Fibroblast of villous mesenchyme (primary cell): ENCODE results near the gene CTNNA3. TPM values are rescaled to one million over a fixed set of nuclear protein-coding genes. Genes with fewer than 3 reads are reported as not detected.

ENCODE experiments used
- DNase-seq: peaks from one replicate; pipeline ENCODE4 v3.0.0-alpha.2; 2010; ENCODE audit warnings: low read depth
- H3K4me3 ChIP-seq: 2 replicates; pipeline ENCODE4 v1.5.1; 2011; ENCODE audit warnings: low read depth, mild to moderate bottlenecking, low read length
- total RNA-seq: library from RNA; depleted of rRNA; stranded (reverse); fragments of >200 nt; gene quantifications from 2 replicates; pipeline ENCODE4 v1.2.3, GENCODE V29; 2012
- TF ChIP-seq, protein P1 (sequence below): IDR thresholded peaks from 2 replicates; pipeline ENCODE4 v1.5.1; 2012; ENCODE audit warnings: low read depth, mild to moderate bottlenecking, low read length; ENCODE audit not compliant: insufficient read depth

The CTNNA3 gene
- total RNA-seq, 1 donor: not detected

DNA sequence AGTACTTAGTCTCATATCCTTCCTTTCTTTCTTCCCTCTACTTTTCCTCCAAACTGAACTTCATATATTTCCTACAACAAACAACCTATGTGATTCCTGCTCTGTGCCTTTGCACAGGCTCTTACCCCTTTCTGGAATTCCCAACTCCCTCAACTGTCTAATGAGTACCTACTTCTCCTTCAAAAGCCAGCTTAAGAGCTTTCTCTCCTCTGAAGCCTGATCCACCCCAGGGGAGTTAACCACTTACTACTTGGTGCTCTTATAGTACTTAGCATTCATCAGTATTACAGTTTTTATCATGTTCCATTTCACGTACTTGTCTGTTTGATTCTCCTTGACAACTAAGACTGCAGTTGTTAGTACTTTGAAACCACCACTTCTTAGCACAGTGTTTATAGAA lies 524.0 kb downstream of the CTNNA3 start:
- no peak overlapping the region for H3K4me3 ChIP-seq
- no peak for DNase-seq
- TF ChIP-seq, protein P1, sequence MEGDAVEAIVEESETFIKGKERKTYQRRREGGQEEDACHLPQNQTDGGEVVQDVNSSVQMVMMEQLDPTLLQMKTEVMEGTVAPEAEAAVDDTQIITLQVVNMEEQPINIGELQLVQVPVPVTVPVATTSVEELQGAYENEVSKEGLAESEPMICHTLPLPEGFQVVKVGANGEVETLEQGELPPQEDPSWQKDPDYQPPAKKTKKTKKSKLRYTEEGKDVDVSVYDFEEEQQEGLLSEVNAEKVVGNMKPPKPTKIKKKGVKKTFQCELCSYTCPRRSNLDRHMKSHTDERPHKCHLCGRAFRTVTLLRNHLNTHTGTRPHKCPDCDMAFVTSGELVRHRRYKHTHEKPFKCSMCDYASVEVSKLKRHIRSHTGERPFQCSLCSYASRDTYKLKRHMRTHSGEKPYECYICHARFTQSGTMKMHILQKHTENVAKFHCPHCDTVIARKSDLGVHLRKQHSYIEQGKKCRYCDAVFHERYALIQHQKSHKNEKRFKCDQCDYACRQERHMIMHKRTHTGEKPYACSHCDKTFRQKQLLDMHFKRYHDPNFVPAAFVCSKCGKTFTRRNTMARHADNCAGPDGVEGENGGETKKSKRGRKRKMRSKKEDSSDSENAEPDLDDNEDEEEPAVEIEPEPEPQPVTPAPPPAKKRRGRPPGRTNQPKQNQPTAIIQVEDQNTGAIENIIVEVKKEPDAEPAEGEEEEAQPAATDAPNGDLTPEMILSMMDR: no peak

DNA sequence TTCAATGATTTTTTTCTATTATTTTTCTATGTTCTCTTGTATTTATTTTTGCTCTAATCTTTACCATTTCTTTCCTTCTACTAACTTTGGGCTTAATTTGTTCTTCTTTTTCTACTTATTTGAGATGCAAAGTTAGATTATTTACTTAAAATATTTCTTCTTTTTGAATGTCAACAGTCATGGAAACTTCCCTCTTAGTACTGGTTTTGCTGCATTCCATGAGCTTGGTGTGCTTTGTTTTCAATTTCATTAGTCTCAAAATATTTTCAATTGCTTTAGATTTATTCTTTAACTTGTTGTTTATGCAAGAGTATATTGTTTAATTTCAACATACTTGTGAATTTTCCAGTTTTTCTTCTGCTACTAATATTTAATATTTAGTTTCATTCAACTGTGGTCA lies 539.8 kb downstream of the CTNNA3 start:
- no peak for DNase-seq
- TF ChIP-seq, protein P1: no peak
- no peak overlapping the region for H3K4me3 ChIP-seq

DNA sequence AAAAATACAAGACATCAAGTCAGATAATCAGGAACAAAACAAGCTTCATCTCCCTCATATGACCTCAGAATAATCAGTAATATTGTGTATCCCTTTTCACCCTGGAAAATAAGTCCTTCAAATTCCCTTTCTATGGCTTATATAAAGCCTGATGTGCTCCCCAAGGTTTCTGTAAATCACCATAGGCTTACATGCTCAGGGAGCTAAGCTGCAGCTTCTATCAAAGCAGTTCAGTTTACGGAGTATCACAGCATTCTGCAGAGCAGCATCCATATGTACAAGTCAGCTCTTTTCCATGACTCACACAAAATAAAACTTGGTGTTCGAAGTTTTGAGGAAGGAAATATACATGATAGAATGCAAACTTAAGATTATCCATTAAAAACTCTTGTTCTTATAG lies 544.5 kb downstream of the CTNNA3 start:
- no peak overlapping the region for H3K4me3 ChIP-seq
- DNase-seq: no peak
- TF ChIP-seq, protein P1: no peak

DNA sequence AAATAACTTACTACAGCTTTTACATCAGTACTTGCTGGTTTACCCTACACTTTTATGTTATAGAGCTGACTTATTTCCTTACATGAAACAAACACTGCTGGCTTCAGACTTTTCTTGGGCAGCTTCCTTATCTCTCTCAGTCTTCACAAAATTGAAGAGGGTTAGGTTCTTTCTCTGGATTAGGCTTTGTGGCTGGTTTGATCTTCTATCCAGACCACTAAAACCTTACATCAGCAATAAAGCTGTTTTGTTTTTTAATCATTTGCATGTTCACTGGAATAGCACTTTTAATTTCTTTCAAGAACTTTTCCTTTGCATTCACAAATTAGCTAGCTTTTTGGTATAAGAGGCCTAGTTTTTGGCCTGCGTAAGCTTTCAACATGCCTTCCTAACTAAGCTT lies 551.5 kb downstream of the CTNNA3 start:
- no peak for DNase-seq
- TF ChIP-seq, protein P1: no peak

DNA sequence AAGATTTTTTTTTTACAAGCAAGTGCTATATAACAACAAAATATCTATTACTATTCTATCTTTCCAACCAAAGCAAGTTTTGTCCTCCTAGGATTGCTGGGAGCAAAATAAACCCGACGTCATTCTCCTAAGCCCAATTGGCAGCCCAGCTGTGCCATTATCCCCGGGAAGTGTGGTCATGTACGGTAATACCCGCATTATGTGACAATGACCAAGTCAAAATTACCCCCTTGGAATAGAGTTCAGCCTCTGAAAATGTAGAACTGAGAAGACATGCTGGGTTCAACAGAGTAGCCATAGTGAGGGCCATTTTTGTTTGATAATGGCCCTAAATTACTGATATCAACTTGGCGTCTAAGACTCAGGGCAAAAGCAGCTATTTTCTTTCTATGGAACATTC lies 554.7 kb downstream of the CTNNA3 start:
- H3K4me3 ChIP-seq: no peak overlapping the region
- no peak for DNase-seq
- TF ChIP-seq, protein P1: no peak

More for the DNA sequence above, 551.5 kb downstream of the CTNNA3 start:
- no peak overlapping the region for H3K4me3 ChIP-seq

DNA sequence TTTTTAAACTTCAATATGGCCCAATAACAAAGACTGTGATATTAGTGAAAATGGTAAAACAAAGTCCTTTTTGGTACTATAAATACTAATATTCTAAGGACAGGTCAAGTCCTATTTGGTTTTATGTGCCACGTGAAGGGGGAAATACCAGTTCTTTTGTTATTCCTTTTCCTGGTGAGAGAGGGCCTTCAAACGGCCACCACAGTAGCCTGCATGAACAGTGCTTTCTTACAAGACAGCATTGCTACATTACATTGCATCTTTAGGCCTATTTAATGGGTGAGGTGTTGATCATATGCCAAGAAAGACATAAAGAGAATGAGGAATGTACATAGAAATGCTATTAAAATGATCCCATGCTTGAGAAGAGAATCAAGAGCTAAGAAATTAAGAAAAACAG lies 555.4 kb downstream of the CTNNA3 start:
- no peak for DNase-seq
- no peak overlapping the region for H3K4me3 ChIP-seq
- TF ChIP-seq, protein P1: no peak

DNA sequence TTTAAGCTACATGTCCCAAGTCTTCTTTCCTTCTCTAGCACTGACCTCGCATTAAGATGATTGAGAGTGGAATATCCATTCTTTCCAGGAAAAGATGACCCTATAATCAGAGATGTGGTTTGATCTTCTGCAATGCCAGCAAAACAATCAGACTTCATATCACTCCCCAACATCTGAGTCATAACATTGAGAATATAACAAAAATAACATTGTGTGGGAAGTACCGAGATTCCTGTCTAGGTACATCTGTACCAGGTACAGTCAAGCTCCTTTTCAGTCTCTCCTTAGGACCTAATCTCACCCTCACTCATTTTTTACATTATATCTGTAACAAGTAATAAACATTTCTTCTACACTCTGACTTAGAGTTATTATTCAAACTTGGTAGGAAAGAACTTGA lies 568.6 kb downstream of the CTNNA3 start:
- no peak overlapping the region for H3K4me3 ChIP-seq
- TF ChIP-seq, protein P1: no peak
- DNase-seq: no peak
